ENCODE data around the gene C19orf12.

DNA sequence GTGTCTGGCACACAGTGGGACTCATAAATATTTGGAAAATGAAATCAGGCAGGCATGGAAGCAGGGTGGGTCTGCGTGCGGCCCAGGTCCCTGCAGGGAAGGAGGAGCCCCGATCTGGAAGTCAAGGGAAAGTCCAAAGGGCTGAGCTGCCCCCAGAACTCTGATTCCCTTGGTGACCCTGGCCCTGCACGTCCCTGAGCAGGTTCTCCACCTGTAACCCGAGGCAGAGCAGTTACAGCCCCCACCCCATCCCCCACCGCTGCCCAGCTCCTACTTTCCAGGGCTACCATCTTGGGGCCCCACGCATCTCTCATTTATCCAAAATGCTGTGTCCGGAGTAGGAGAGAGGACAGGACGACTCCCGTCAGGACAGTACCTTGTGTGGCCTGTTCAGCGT lies 47.7 kb downstream of the C19orf12 start:
- TF ChIP-seq, protein P1, sequence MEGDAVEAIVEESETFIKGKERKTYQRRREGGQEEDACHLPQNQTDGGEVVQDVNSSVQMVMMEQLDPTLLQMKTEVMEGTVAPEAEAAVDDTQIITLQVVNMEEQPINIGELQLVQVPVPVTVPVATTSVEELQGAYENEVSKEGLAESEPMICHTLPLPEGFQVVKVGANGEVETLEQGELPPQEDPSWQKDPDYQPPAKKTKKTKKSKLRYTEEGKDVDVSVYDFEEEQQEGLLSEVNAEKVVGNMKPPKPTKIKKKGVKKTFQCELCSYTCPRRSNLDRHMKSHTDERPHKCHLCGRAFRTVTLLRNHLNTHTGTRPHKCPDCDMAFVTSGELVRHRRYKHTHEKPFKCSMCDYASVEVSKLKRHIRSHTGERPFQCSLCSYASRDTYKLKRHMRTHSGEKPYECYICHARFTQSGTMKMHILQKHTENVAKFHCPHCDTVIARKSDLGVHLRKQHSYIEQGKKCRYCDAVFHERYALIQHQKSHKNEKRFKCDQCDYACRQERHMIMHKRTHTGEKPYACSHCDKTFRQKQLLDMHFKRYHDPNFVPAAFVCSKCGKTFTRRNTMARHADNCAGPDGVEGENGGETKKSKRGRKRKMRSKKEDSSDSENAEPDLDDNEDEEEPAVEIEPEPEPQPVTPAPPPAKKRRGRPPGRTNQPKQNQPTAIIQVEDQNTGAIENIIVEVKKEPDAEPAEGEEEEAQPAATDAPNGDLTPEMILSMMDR (IDR thresholded peaks at IDR 0.05; ENCODE audit: low read depth, low read length, poor library complexity, severe bottlenecking) = no peak
- no peak for TF ChIP-seq EZH2phosphoT487 (IDR thresholded peaks at IDR 0.05; ENCODE audit: borderline replicate concordance, low read length)

All from DOHH2 (cell line).